Measurements from ENCODE around the gene PURA.
A peak's percentile ranks its signal among the peaks of the same experiment; 100 is the strongest.

The PURA gene

DNA sequence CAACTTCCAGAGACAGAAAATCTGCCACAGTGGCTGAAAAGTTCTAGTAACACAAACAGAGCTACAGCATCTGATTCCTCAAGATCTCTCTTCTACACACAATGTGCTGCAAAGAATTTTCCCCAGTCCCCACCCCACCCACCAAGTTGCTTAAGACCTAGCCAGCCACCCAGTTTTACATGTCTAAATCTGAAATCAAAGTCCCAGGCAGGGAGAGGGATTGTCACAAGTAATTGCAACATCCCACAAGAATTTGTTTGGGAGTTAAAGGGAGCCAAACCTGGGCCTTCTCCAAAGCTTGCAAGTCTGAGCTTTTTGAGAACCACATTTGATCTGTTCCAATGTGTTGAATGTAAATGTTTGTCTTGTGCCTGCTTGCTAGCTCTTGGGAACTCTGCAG is 27.3 kb downstream of the PURA start:
- DNase-seq (ENCODE audit: low spot score), result no peak
- TF ChIP-seq, protein P1, sequence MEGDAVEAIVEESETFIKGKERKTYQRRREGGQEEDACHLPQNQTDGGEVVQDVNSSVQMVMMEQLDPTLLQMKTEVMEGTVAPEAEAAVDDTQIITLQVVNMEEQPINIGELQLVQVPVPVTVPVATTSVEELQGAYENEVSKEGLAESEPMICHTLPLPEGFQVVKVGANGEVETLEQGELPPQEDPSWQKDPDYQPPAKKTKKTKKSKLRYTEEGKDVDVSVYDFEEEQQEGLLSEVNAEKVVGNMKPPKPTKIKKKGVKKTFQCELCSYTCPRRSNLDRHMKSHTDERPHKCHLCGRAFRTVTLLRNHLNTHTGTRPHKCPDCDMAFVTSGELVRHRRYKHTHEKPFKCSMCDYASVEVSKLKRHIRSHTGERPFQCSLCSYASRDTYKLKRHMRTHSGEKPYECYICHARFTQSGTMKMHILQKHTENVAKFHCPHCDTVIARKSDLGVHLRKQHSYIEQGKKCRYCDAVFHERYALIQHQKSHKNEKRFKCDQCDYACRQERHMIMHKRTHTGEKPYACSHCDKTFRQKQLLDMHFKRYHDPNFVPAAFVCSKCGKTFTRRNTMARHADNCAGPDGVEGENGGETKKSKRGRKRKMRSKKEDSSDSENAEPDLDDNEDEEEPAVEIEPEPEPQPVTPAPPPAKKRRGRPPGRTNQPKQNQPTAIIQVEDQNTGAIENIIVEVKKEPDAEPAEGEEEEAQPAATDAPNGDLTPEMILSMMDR (IDR thresholded peaks at IDR 0.05; ENCODE audit: borderline replicate concordance, control extremely low read depth, extremely low read depth, insufficient read depth, missing control alignments), result no peak
- in situ Hi-C loops (cut with MboI; ENCODE audit: low sequenced_read_pairs, unreplicated experiment), result no loop called here

- in situ Hi-C loops (cut with MboI; ENCODE audit: low sequenced_read_pairs, unreplicated experiment), result no loop called here
- no peak for DNase-seq (ENCODE audit: low spot score)
- TF ChIP-seq, protein P1 (IDR thresholded peaks at IDR 0.05; ENCODE audit: borderline replicate concordance, control extremely low read depth, extremely low read depth, insufficient read depth, missing control alignments), result no peak
Measured at GRCh38 chr5:140142246-140142645, 28.3 kb downstream of the PURA start.

GRCh38 chr5:140142856-140143255 is 28.9 kb downstream of the PURA start:
- in situ Hi-C loops (cut with MboI; ENCODE audit: low sequenced_read_pairs, unreplicated experiment), result no loop called here
- TF ChIP-seq, protein P1 (IDR thresholded peaks at IDR 0.05; ENCODE audit: borderline replicate concordance, control extremely low read depth, extremely low read depth, insufficient read depth, missing control alignments), result no peak
- no peak for DNase-seq (ENCODE audit: low spot score)

- in situ Hi-C loops (cut with MboI; ENCODE audit: low sequenced_read_pairs, unreplicated experiment), result no loop called here
- TF ChIP-seq, protein P1 (IDR thresholded peaks at IDR 0.05; ENCODE audit: borderline replicate concordance, control extremely low read depth, extremely low read depth, insufficient read depth, missing control alignments), result no peak
- DNase-seq (ENCODE audit: low spot score), result no peak
Measured at GRCh38 chr5:140143521-140144258, 29.8 kb downstream of the PURA start.

DNA sequence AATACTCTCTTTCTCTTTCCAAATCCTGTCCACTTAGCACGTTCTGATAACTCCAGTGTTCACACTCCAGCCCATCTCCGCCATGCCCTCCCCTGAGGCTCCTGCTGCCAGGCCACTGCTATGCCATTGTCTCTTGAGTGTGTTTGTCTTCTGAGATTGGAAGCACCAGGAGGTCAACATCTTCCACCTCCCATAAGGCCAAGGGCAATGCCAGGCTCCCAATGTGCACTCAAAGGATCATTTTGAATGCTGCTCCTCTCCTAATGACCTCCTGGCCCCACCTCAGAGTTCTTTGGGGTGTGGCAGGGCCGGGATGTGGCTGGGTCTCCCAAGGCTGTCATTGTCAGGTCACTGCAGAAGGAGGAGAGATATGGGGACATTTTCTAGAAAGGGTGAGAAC is 31.3 kb downstream of the PURA start:
- TF ChIP-seq, protein P1 (IDR thresholded peaks at IDR 0.05; ENCODE audit: borderline replicate concordance, control extremely low read depth, extremely low read depth, insufficient read depth, missing control alignments), result no peak

GRCh38 chr5:140145818-140146522 is 32.1 kb downstream of the PURA start:
- in situ Hi-C loops (cut with MboI; ENCODE audit: low sequenced_read_pairs, unreplicated experiment), result no loop called here

More for the DNA sequence above, 31.3 kb downstream of the PURA start:
- no peak for DNase-seq (ENCODE audit: low spot score)
- in situ Hi-C loops (cut with MboI; ENCODE audit: low sequenced_read_pairs, unreplicated experiment), result no loop called here

More at GRCh38 chr5:140145818-140146522, 32.1 kb downstream of the PURA start:
- TF ChIP-seq, protein P1 (IDR thresholded peaks at IDR 0.05; ENCODE audit: borderline replicate concordance, control extremely low read depth, extremely low read depth, insufficient read depth, missing control alignments), result peak; percentile 73
- peak; percentile 83 for DNase-seq (ENCODE audit: low spot score)

All from GM13976 (cell line).